ENCODE measurements around the gene KLHL36.

Gene KLHL36

DNA sequence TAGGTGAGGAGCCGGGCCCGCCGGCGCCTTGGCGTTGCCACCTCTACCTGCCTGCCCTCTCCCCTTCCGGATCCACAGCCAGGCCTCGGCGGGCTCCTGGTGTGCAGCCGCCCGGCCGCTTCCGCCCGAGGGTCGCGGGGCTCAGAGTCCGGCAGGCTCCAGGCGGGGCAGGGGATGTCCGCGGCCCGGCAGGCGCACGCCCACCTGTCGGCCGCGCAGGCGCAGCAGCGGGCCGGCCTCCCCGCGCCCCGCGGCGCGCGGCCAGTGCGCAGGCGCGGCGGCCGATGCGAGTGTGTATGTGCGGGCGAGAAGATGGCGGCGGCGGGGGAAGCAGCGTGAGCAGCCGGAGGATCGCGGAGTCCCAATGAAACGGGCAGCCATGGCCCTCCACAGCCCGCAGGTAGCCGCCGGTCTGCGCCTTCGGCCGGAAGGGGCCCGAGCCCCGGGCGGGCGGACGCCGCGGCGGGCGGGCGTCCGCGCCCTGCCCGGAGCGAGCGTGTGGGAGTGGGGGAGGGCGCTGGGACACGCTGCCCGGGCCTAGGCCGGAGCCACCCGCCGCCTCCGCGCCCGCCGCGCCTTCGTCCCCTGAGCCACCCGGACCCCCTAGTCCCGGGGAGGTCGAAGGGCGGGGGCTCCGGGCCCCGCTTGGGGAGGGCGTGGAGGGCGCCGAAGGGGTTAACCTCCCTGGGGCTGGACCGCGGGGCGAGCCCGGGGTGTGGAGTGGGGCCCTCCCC is 51.6 kb downstream of the KLHL36 start, which contains the start of gene USP10:
TSS of gene USP10 (plus strand) at position 289 of the 734 bp plus-strand sequence. CDS start at position 380, 91 bp downstream.
- DNase-seq, result peak; percentile 83

DNA sequence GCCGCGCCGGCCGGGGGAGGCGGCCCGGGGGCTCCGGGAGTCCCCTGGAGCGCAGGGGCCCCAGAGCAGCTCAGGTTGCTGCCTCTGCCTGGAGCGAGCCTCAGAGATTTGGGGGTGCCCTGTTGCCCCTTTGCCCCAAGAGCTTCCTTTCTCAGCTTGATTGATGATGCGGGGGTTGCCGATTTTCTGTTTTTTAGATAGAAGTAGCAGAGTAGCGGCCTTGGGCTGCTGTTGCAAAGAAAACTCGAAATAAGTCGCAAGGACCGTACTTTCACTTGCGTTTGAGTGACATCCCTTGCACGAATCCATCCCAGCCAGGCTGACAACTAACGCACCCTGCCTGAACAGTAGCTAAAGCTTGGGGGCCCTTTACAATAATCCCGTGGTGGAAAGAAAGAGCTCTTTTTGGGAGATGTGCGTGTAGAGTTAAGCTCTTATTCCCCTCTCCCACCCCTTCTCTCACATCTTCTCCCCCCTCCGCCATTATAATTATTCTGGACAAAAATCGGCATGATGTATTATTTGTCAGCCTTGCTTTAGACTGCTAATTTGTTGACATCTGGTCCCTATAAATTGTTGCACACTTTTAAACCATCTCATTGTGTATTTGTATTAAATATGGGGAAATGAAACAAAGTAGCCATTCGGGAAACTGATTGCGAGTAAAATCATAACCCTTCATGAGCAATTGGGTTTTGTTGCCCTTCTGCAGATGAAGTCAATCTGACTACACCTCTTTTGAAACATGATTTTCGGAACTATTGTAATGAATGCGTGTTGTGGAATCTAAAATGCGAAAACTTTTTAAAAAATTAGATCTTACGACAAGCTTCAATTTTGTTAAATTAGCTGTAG is 52.4 kb downstream of the KLHL36 start:
- no peak for DNase-seq

DNA sequence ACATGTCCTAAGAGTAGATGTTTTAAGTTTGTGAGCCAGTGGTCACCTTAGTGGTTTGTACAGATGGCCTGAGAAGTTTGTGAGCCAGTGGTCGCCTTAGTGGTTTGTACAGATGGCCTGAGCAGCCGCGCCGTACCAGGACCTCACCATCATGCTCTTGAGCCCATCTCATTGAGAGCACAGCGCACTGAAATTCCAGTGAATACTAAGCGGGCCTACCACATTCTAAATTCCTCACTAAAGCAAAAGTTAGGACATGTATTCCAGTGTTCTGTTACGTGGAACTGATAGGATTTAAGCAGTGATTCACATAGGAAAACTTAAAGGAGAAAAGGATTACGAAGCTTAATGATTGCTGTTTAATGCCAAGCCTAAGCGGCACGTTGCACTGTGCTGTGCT is 55.4 kb downstream of the KLHL36 start:
- DNase-seq, result no peak

DNA sequence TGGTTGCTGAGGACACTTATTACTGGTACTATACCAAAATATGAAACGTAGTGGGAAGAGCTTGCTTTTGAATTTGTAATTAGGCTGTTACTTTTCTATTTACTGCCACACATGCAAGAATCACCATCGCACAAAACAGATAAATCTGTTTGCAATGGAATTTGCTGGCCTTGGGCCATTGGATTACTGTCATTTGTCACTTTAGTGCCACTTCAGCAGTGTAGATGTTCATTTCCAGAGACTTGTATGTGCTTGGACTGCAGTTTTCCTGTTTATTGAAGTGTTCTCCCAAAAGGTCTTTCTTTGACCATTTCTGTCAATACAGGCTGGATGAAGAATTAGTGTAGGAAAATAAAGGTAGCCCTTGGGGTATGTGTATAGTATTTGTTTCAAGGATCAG is 55.9 kb downstream of the KLHL36 start:
- no peak for DNase-seq

DNA sequence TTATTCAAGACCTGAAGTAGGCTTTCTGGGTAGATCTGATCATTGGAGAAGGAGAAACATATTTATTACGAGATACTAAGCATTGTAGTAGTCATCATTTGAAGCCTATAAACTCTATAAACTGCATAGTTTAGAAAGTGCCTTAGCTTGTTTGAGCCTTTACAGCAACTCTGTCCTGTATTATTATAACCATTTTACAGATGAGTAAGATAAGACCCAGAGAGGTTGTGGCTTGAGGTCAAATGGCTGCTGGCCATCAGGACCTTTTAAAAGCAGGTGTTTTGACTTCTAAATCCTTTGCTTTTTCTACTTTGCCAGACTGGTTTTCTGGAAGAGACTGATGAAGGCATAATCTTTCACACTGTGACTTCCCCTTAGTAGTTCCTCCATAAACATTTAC is 58.5 kb downstream of the KLHL36 start:
- no peak for DNase-seq

DNA sequence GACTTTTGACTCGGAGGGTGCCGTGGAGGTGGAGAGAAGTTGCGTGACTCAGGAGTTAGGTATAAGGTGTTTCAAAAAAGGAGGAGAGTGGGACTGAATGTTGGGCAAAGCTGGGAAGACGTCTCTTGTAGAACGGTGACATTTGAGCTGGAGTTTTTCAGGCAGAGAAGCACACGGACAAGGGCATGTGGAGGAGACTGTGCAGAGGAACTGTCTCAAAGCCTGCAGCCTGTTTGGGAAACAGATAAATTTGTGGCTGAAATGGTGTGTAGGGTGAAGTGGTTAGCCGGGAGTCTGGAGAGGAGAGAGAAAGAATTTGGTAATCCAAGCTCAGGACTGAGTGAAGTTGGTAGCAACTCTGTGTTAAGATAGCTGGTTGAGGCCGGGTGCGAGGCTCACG is 61.3 kb downstream of the KLHL36 start:
- no peak for DNase-seq

DNA sequence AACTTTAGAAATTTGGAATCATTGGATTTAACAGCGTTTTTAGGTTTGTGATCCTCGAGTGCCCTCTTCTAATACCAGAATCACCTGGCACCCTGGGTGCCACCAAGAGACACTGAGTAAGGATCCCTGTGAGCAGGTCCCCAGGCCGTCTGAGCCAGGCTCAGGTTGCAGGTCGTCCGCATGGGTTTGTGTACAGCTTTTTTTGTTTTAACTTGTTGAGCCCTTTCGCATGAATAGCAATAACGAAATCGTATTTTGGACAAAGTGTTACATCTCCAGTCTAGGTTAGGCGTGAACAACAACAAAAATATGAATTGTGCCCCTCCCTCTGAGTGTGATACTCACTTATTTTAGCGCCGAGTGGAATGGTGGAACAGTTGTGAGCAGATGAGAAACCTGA is 62.4 kb downstream of the KLHL36 start:
- no peak for DNase-seq

All from fibroblast of skin of abdomen (primary cell).